KOPT-K1 (cell line): ENCODE data around the gene PRR16.

Experiments used
- H3K27ac ChIP-seq: fragments of 200-600 bp; sonication (generic); 2 replicates; pipeline ENCODE4 v1.5.1; 2016; ENCODE audit warnings: antibody characterized with exemption, mild to moderate bottlenecking, low read depth, low read length; ENCODE audit not compliant: poor library complexity, severe bottlenecking
- H3K36me3 ChIP-seq: fragments of 200-600 bp; sonication (generic); 2 replicates; pipeline ENCODE4 v1.5.1; 2017; ENCODE audit warnings: antibody characterized with exemption, mild to moderate bottlenecking, low read length, moderate library complexity; ENCODE audit not compliant: insufficient read depth
- H3K9me3 ChIP-seq: fragments of 200-600 bp; sonication (generic); 2 replicates; pipeline ENCODE4 v1.5.1; 2017; ENCODE audit warnings: antibody characterized with exemption, low read length, mild to moderate bottlenecking; ENCODE audit not compliant: insufficient read depth, poor library complexity, severe bottlenecking

PRR16 gene

GRCh38 chr5:120518581-120518980, 54.5 kb downstream of the PRR16 start:
- H3K9me3 ChIP-seq = no peaks in the 10 kb centered on the region
- no peak overlapping the region for H3K27ac ChIP-seq
- no peaks in the 10 kb centered on the region for H3K36me3 ChIP-seq

GRCh38 chr5:120527251-120527650, 63.2 kb downstream of the PRR16 start:
- Histone ChIP-seq H3K36me3 (no peaks in the 10 kb centered on the region), H3K27ac (no peak overlapping the region), H3K9me3 (no peaks in the 10 kb centered on the region)

DNA sequence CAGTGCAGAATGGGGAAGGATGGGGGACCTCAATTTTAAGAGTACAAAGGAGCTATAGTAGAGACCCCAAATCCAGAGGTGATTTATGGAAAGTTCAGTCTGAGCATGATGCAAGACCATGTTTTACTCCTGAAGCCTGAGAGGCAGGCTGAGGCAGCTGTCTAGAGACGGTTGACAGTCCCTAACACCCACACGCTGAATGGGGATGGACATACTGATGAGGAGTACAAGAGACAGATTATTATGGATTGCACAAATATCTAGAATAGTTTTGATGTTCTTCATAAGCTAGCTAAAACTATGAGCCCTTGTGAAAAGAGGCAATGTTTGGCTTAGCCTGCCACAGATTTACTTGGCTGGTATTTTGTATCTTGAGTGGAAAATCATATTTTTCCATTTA, 64.5 kb downstream of the PRR16 start:
- Histone ChIP-seq H3K36me3 (no peaks in the 10 kb centered on the region), H3K27ac (no peak overlapping the region), H3K9me3 (no peaks in the 10 kb centered on the region)

DNA sequence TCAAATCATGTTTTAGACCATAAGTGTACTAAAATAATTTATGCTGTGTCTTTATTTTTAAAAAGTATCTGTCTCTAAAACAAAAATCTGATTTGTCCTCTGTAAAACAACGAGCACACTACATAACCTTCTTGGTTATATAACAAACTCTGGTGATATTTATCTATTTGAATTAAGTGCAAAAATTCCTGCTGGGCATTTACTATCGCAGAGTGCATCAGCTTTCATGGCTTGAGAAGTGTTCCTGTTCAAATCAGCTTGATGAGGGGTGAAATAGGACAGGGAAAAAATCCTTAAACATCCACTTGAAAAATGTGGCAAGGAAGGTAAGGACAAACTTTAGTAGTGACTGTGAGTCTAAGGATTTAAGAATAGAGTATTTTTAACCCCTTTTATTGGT, 65.3 kb downstream of the PRR16 start:
- Histone ChIP-seq H3K9me3 (no peaks in the 10 kb centered on the region), H3K36me3 (no peaks in the 10 kb centered on the region), H3K27ac (no peak overlapping the region)

DNA sequence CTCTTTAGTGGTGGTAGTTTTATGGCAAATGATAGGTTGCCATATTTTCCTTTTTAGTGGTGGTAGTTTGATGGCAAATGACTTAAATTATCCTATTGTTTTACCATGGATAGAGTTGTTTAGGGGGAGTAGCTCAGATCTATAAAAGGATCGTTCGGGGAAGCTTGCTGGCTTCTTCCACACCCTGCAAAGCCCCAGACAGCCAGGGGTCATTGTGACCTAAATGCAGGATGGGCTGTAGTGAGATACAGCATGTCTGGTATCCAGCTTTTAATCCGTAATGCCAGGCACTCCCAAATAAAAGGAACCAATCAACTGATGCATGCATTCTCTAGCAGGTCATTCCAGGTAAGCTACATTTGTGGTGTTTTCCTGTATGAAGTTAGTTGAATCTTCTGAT, 67.1 kb downstream of the PRR16 start:
- no peaks in the 10 kb centered on the region for H3K9me3 ChIP-seq
- H3K36me3 ChIP-seq = no peaks in the 10 kb centered on the region
- no peak overlapping the region for H3K27ac ChIP-seq

DNA sequence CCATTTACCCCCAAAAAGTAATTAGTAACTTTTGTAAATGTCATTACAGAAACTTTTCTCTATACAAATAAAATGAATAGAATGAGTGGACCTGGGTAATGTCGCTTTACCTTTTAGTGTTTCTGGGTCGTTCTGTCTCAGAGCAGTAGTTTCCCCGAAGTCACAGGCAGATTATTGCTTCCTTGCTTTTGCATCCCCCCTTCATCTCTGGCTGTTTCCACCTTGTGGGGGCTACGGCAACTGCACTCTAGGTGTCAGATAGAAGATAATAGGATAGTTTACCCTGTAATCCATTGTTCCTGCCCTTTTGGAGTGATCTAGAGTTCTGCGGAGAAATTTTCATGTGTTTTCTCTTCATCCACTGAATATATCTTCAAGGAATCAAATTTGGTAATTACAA, 68.7 kb downstream of the PRR16 start:
- H3K27ac ChIP-seq = no peak overlapping the region
- H3K9me3 ChIP-seq = no peaks in the 10 kb centered on the region
- no peaks in the 10 kb centered on the region for H3K36me3 ChIP-seq

- no peak overlapping the region for H3K27ac ChIP-seq
- no peaks in the 10 kb centered on the region for H3K36me3 ChIP-seq
- H3K9me3 ChIP-seq = no peaks in the 10 kb centered on the region
Observed at GRCh38 chr5:120533581-120533980, 69.5 kb downstream of the PRR16 start.

GRCh38 chr5:120535900-120536299, 71.8 kb downstream of the PRR16 start:
- H3K27ac ChIP-seq = no peak overlapping the region
- H3K36me3 ChIP-seq = no peaks in the 10 kb centered on the region

DNA sequence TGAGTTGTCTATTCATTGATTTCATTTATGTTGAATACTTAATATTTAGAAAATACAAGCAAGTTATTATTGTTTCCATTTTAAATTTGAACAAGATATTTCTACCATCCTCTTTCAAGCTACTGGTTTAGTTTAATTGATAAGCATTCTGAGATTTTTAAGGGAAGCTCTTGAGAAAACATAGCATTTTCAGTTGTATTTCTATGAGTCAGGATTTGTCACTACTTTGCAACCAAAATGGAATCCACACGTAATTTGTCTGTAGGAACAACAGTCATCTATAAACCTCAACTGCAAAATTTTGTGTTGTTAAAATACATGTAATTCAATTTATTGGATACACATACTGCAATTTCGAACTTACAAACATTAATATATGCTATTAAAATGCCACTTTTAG, 74.0 kb downstream of the PRR16 start:
- Histone ChIP-seq H3K27ac (no peak overlapping the region), H3K9me3 (no peaks in the 10 kb centered on the region), H3K36me3 (no peaks in the 10 kb centered on the region)

More at GRCh38 chr5:120535900-120536299, 71.8 kb downstream of the PRR16 start:
- no peaks in the 10 kb centered on the region for H3K9me3 ChIP-seq

- Histone ChIP-seq H3K9me3 (no peaks in the 10 kb centered on the region), H3K27ac (no peak overlapping the region), H3K36me3 (no peaks in the 10 kb centered on the region)
Observed at GRCh38 chr5:120538644-120539043, 74.5 kb downstream of the PRR16 start.

DNA sequence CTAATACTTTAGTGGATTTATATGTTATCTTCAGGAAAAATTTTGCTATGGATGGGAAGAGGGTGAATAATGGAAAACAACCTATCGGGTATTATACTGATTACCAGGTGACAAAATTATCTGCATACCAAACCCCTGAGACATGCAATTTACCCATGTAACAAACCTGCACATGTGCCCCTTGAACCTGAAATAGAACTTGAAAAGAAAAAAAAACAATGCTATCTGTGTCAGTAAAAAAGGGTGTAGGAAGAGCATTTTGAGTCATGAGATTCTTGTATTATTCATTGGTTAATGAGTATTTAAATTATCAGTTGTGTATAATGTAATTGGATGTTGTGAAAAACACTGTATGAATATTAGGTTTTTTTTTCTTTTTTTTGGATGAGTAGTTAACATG, 75.4 kb downstream of the PRR16 start:
- Histone ChIP-seq H3K9me3 (no peaks in the 10 kb centered on the region), H3K36me3 (no peaks in the 10 kb centered on the region), H3K27ac (no peak overlapping the region)

GRCh38 chr5:120540097-120540496, 76.0 kb downstream of the PRR16 start:
- H3K27ac ChIP-seq = no peak overlapping the region
- no peaks in the 10 kb centered on the region for H3K36me3 ChIP-seq
- H3K9me3 ChIP-seq = no peaks in the 10 kb centered on the region

GRCh38 chr5:120544043-120544442, 79.9 kb downstream of the PRR16 start:
- H3K27ac ChIP-seq = no peak overlapping the region
- H3K9me3 ChIP-seq = no peaks in the 10 kb centered on the region
- no peaks in the 10 kb centered on the region for H3K36me3 ChIP-seq

DNA sequence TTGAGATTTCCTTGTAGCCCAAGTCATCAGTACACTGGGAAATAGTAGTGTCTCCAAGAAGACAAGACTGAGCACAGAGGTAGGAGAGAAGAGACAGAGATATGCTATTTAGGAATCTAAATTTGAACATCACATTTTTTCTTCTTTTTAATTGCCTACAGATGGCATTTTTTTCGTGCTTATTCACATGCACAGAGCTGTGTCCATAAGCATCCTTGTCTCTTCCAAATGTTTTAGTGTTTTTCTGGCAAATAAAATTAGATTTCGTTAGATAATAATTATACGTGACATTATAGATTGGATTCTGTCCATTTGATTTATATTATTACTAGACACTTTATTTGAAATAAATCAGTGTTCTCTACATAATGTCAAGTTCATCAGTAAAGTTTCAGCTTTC, 80.9 kb downstream of the PRR16 start:
- H3K27ac ChIP-seq = no peak overlapping the region
- H3K36me3 ChIP-seq = no peaks in the 10 kb centered on the region

DNA sequence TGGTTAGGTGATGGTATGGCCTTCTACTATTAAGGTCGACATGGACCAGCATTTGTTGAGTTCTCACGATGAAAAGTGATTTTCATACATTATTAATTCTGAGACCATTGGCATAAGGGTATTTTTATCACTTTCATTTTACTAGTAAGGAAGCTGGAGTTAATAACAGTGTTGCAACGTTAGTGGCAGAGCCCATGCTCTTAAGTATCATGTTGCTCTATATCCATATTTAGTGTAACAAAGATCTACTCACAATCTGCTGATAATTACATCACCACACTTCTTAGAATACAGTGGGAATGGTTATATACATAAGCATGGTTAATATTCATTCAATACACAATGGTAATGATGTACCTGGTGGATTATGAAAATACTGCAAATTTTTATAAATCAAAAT, 81.9 kb downstream of the PRR16 start:
- Histone ChIP-seq H3K9me3 (no peaks in the 10 kb centered on the region), H3K27ac (no peak overlapping the region), H3K36me3 (no peaks in the 10 kb centered on the region)

More for the DNA sequence above, 80.9 kb downstream of the PRR16 start:
- no peaks in the 10 kb centered on the region for H3K9me3 ChIP-seq

- H3K27ac ChIP-seq = no peak overlapping the region
- no peaks in the 10 kb centered on the region for H3K36me3 ChIP-seq
- H3K9me3 ChIP-seq = no peaks in the 10 kb centered on the region
Observed at GRCh38 chr5:120546922-120547321, 82.8 kb downstream of the PRR16 start.

DNA sequence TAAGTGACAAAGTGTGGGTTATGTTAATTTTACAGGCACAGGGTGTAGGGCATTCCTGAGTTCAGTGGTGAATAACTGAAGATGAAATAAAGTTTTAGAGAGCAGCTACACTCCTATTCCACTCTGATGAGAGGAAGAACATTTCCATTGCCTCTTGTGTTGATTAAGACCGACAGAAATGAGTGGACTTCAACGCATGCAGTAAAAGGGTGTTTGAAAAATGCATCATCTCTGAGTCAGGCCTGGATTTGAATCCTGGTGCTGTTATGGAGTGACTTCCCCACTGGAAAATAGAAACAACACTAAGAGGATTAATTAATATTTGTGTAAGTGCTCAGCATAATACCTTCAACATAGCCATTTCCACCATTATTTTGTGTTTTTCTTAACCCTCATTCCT, 86.3 kb downstream of the PRR16 start:
- no peaks in the 10 kb centered on the region for H3K36me3 ChIP-seq
- no peak overlapping the region for H3K27ac ChIP-seq
- no peaks in the 10 kb centered on the region for H3K9me3 ChIP-seq
